Dermis blood vessel endothelial cell (primary cell): Measurements from ENCODE around the gene GPR89A. TPM values are rescaled to one million over a fixed set of nuclear protein-coding genes. Genes with fewer than 3 reads are reported as not detected.
"Not testable (repeated sequence)": the region's sequence is repeated elsewhere in the genome, so short reads cannot be mapped to it uniquely, and the experiment has no call there.

Experiments used
- DNase-seq: peaks from one replicate; pipeline ENCODE4 v3.0.0; 2010
- total RNA-seq: library from RNA; depleted of rRNA; stranded (reverse); fragments of >200 nt; gene quantifications from 2 replicates; pipeline ENCODE4 v1.2.3, GENCODE V29; 2014

Gene GPR89A
- 27.5 and 31.1 TPM in 2 replicates for total RNA-seq

GRCh38 chr1:145607833-145608733 lies at the start of gene GPR89A:
GPR89A (plus strand) TSS chr1:145607988; CDS start chr1:145608134, 146 bp downstream.
- peak; percentile 94 for DNase-seq

- not testable (repeated sequence) for DNase-seq
These were observed 21.0 kb upstream of the GPR89A start for GRCh38 chr1:145586820-145587219.

- DNase-seq, result not testable (repeated sequence)
These were observed 17.0 kb upstream of the GPR89A start for GRCh38 chr1:145590806-145591205.

- DNase-seq, result not testable (repeated sequence)
These were observed 15.4 kb upstream of the GPR89A start for GRCh38 chr1:145592347-145592746.

GRCh38 chr1:145595421-145595820 lies 12.4 kb upstream of the GPR89A start:
- not testable (repeated sequence) for DNase-seq

- DNase-seq, result not testable (repeated sequence)
These were observed 11.6 kb upstream of the GPR89A start for GRCh38 chr1:145596236-145596635.

GRCh38 chr1:145599426-145599825 lies 8.4 kb upstream of the GPR89A start:
- not testable (repeated sequence) for DNase-seq

- no peak for DNase-seq
These were observed 6.2 kb upstream of the GPR89A start for GRCh38 chr1:145601593-145601992.

- not testable (repeated sequence) for DNase-seq
These were observed 948 bp upstream of the GPR89A start for GRCh38 chr1:145606840-145607239.

GRCh38 chr1:145607289-145607688 lies 499 bp upstream of the GPR89A start:
- not testable (repeated sequence) for DNase-seq

GRCh38 chr1:145610744-145611143 lies 3.0 kb downstream of the GPR89A start:
- not testable (repeated sequence) for DNase-seq

GRCh38 chr1:145620073-145620472 lies 12.3 kb downstream of the GPR89A start:
- not testable (repeated sequence) for DNase-seq

- not testable (repeated sequence) for DNase-seq
These were observed 14.4 kb downstream of the GPR89A start for GRCh38 chr1:145622177-145622576.

- DNase-seq, result not testable (repeated sequence)
These were observed 28.4 kb downstream of the GPR89A start for GRCh38 chr1:145636237-145636636.

- not testable (repeated sequence) for DNase-seq
These were observed 34.1 kb downstream of the GPR89A start for GRCh38 chr1:145641886-145642285.

- DNase-seq, result not testable (repeated sequence)
These were observed 36.2 kb downstream of the GPR89A start for GRCh38 chr1:145643990-145644389.

GRCh38 chr1:145656245-145656943 lies 48.6 kb downstream of the GPR89A start:
- not testable (repeated sequence) for DNase-seq

GRCh38 chr1:145662502-145662901 lies 54.7 kb downstream of the GPR89A start:
- peak; percentile 13 for DNase-seq

GRCh38 chr1:145665015-145665414 lies 57.2 kb downstream of the GPR89A start:
- DNase-seq, result not testable (repeated sequence)

GRCh38 chr1:145670995-145671745 lies 63.4 kb downstream of the GPR89A start:
- DNase-seq, result not testable (repeated sequence)

GRCh38 chr1:145673217-145673616 lies 65.4 kb downstream of the GPR89A start:
- not testable (repeated sequence) for DNase-seq

GRCh38 chr1:145684858-145685257 lies 77.1 kb downstream of the GPR89A start:
- not testable (repeated sequence) for DNase-seq

- not testable (repeated sequence) for DNase-seq
These were observed 78.3 kb downstream of the GPR89A start for GRCh38 chr1:145686078-145686477.
